ENCODE results near the gene DSP. TPM values are rescaled to one million over a fixed set of nuclear protein-coding genes. Genes with fewer than 3 reads are reported as not detected.

The DSP gene
- total RNA-seq, 1 experiment from 2014 or later, result 109 TPM

DNA sequence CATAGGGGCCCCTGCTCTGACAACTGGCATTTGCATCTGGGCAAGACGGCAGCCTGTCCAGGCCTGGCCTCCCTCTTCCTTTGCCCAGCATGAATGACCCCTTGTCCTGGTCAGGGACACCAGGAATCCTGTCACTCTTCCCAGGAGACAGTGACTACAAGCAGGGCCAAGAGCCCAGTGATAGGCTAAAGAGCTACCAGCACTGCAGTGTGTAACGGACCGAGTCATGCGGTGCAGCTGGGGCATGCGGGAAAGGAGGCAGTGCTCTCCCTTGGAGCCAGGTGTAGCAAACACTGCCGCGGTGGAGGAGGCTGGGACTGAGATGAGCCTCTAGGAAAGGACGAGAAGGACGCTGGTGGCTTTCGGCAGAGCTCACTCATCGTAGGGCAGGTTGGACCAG lies 38.7 kb upstream of the DSP start:
- POLR2A ChIA-PET (ENCODE audit: unreplicated experiment), result no interaction called here
- H3K9me2 ChIP-seq (ENCODE audit: insufficient read depth), result no peaks in the 10 kb centered on the region
- no peak overlapping the region for H3K4me2 ChIP-seq
- no peaks in the 10 kb centered on the region for H3K27me3 ChIP-seq (ENCODE audit: insufficient read depth, low read depth)
- no TSS peak for BruUV-seq (replicated peaks)
- no peak overlapping the region for H3K4me3 ChIP-seq
- CTCF ChIA-PET, result no interaction called here
- intact Hi-C loops (cut with micrococcal nuclease; ENCODE audit: unreplicated experiment), result no loop called here
- H2AFZ ChIP-seq, result no peak overlapping the region
- peaks cover 22% of the 10 kb centered on the region; the same call in 1 of the 2 replicates for H3F3A ChIP-seq (ENCODE audit: insufficient read depth, low read depth)
- TF ChIP-seq EZH2 (IDR thresholded peaks at IDR 0.05; ENCODE audit: low read depth), result no peak
- TF ChIP-seq, protein P1, sequence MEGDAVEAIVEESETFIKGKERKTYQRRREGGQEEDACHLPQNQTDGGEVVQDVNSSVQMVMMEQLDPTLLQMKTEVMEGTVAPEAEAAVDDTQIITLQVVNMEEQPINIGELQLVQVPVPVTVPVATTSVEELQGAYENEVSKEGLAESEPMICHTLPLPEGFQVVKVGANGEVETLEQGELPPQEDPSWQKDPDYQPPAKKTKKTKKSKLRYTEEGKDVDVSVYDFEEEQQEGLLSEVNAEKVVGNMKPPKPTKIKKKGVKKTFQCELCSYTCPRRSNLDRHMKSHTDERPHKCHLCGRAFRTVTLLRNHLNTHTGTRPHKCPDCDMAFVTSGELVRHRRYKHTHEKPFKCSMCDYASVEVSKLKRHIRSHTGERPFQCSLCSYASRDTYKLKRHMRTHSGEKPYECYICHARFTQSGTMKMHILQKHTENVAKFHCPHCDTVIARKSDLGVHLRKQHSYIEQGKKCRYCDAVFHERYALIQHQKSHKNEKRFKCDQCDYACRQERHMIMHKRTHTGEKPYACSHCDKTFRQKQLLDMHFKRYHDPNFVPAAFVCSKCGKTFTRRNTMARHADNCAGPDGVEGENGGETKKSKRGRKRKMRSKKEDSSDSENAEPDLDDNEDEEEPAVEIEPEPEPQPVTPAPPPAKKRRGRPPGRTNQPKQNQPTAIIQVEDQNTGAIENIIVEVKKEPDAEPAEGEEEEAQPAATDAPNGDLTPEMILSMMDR (conservative IDR thresholded peaks at IDR 0.05), result no peak
- H3K36me3 ChIP-seq (ENCODE audit: low read depth), result no peaks in the 10 kb centered on the region
- H4K20me1 ChIP-seq (ENCODE audit: insufficient read depth), result no peaks in the 10 kb centered on the region
- H3K9me3 ChIP-seq (ENCODE audit: insufficient read depth, low read depth), result no peaks in the 10 kb centered on the region
- H3K27ac ChIP-seq, result no peak overlapping the region
- no peaks in the 10 kb centered on the region for H3K79me2 ChIP-seq (ENCODE audit: low read depth)
- no peak for DNase-seq
- H3K4me1 ChIP-seq (replicated peaks; ENCODE audit: insufficient read depth), result peaks cover 20% of the 10 kb centered on the region

- Histone ChIP-seq H3K79me2 (ENCODE audit: low read depth) (no peaks in the 10 kb centered on the region), H3K4me3 (no peak overlapping the region), H2AFZ (no peak overlapping the region), H3K9me3 (ENCODE audit: insufficient read depth, low read depth) (no peaks in the 10 kb centered on the region), H4K20me1 (ENCODE audit: insufficient read depth) (no peaks in the 10 kb centered on the region), H3F3A (ENCODE audit: insufficient read depth, low read depth) (peaks cover 22% of the 10 kb centered on the region; the same call in 1 of the 2 replicates), H3K27me3 (ENCODE audit: insufficient read depth, low read depth) (no peaks in the 10 kb centered on the region), H3K9me2 (ENCODE audit: insufficient read depth) (no peaks in the 10 kb centered on the region), H3K4me1 (replicated peaks; ENCODE audit: insufficient read depth) (peaks cover 20% of the 10 kb centered on the region), H3K4me2 (peak overlapping the region; percentile 78; the same call in 1 of the 2 replicates), H3K36me3 (ENCODE audit: low read depth) (no peaks in the 10 kb centered on the region), H3K27ac (peak overlapping the region; percentile 86)
- DNase-seq, result no peak
- POLR2A ChIA-PET (ENCODE audit: unreplicated experiment), result no interaction called here
- no peak for TF ChIP-seq EZH2 (IDR thresholded peaks at IDR 0.05; ENCODE audit: low read depth)
- TF ChIP-seq, protein P1 (conservative IDR thresholded peaks at IDR 0.05), result no peak
- no TSS peak for BruUV-seq (replicated peaks)
- intact Hi-C loops (cut with micrococcal nuclease; ENCODE audit: unreplicated experiment), result loop anchor here (2.0 kb wide), 2 partner anchors 23 to 29 kb away; no protein-coding TSS in a partner anchor
- CTCF ChIA-PET, result no interaction called here
Measured at GRCh38 chr6:7504041-7504440, 37.4 kb upstream of the DSP start.

DNA sequence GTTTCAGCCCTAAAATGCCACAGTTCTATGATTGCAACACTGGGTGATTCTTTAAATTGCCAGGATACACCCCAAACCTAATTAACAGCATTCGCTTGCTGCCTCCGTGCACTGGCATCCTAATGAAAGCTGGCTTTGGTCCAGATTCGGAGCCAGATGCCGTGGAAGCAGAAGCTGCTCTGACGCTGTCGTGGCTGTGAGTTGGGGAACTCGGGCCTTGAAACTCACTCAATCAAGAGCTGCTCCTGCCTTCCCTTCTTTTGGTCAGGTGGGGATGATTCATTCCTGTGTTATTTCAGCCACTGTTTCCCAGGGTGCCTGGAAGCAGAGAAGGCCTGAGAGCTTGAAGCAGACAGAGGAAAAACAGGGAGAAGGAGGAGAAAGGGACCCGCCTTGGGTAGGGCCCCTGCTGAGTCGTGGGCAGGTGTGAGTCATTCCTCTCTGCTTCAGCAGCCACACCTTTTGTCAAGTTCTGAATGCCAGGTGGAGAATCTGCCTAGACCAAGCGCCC lies 36.2 kb upstream of the DSP start:
- BruUV-seq (replicated peaks), result no TSS peak
- peak overlapping the region; percentile 88 for H3K27ac ChIP-seq
- peak overlapping the region; percentile 17; the same call in 1 of the 2 replicates for H3K4me3 ChIP-seq
- no peaks in the 10 kb centered on the region for H3K9me3 ChIP-seq (ENCODE audit: insufficient read depth, low read depth)
- H3K36me3 ChIP-seq (ENCODE audit: low read depth), result no peaks in the 10 kb centered on the region
- CTCF ChIA-PET, result no interaction called here
- no peaks in the 10 kb centered on the region for H4K20me1 ChIP-seq (ENCODE audit: insufficient read depth)
- H2AFZ ChIP-seq, result peak overlapping the region; percentile 40
- H3K27me3 ChIP-seq (ENCODE audit: insufficient read depth, low read depth), result no peaks in the 10 kb centered on the region
- POLR2A ChIA-PET (ENCODE audit: unreplicated experiment), result interaction anchor here (0.6 to 1.0 kb wide), 6 partner anchors 9 to 115 kb away, joined by 3 to 5 read pairs (median 4); partner anchors contain the start of genes CAGE1, DSP and RIOK1
- H3F3A ChIP-seq (ENCODE audit: insufficient read depth, low read depth), result peaks cover 22% of the 10 kb centered on the region; the same call in 1 of the 2 replicates
- TF ChIP-seq, protein P1 (conservative IDR thresholded peaks at IDR 0.05), result no peak
- no peak for TF ChIP-seq EZH2 (IDR thresholded peaks at IDR 0.05; ENCODE audit: low read depth)
- intact Hi-C loops (cut with micrococcal nuclease; ENCODE audit: unreplicated experiment), result loop anchor here (1.0 to 2.0 kb wide), 4 partner anchors 24 to 42 kb away; partner anchors contain the start of gene DSP
- H3K4me1 ChIP-seq (replicated peaks; ENCODE audit: insufficient read depth), result peaks cover 20% of the 10 kb centered on the region
- no peaks in the 10 kb centered on the region for H3K79me2 ChIP-seq (ENCODE audit: low read depth)
- DNase-seq, result peak; percentile 93 to 97
- H3K9me2 ChIP-seq (ENCODE audit: insufficient read depth), result no peaks in the 10 kb centered on the region
- H3K4me2 ChIP-seq, result peak overlapping the region; percentile 78
